ENCODE measurements around the gene METTL24.

DNA sequence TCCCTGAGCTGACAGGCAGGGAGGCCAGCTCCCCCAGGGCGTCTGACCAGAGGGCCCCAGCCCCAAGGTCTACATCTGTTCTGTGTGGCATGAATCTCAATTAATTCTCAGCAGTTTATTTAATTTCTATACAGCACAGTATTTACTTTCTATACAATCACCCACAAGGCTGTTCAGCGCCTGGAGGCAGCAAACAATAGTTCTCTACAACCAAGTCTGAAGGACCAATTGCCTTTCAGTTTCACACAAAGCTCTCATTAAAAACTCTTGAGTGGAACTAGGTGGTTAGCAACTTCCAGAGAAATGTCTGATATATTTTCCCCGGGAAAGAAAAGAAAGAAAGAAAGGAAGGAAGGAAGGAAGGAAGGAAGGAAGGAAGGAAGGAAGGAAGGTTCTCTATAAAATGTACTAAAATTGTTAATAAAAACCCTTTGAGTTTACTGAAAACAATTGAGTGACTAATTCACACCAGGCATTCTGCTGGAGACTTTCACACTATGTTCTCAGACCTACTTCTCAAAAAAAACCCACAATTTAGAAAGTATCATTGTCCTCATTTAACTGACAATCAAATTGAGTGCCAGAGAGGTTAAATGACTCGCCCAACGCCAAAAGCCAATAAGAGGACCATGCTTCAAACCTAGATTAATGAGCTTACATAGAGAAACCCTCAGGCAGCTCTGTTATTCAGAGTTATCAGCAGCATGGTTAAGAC is 62.5 kb downstream of the METTL24 start:
- TF ChIP-seq POLR2A (IDR thresholded peaks at IDR 0.05) (no peak), EP300 (IDR thresholded peaks at IDR 0.05) (no peak), POLR2AphosphoS5 (IDR thresholded peaks at IDR 0.05) (no peak)
- TF ChIP-seq, protein P1, sequence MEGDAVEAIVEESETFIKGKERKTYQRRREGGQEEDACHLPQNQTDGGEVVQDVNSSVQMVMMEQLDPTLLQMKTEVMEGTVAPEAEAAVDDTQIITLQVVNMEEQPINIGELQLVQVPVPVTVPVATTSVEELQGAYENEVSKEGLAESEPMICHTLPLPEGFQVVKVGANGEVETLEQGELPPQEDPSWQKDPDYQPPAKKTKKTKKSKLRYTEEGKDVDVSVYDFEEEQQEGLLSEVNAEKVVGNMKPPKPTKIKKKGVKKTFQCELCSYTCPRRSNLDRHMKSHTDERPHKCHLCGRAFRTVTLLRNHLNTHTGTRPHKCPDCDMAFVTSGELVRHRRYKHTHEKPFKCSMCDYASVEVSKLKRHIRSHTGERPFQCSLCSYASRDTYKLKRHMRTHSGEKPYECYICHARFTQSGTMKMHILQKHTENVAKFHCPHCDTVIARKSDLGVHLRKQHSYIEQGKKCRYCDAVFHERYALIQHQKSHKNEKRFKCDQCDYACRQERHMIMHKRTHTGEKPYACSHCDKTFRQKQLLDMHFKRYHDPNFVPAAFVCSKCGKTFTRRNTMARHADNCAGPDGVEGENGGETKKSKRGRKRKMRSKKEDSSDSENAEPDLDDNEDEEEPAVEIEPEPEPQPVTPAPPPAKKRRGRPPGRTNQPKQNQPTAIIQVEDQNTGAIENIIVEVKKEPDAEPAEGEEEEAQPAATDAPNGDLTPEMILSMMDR (IDR thresholded peaks at IDR 0.05): no peak
